Progenitor cell of endocrine pancreas (in vitro differentiated cells): ENCODE results near the gene ZMYND19. TPM values are rescaled to one million over a fixed set of nuclear protein-coding genes. Genes with fewer than 3 reads are reported as not detected.

ENCODE experiments used
- DNase-seq: peaks from one replicate; pipeline ENCODE4 v3.0.0; 2021; ENCODE audit warnings: low spot score; ENCODE audit not compliant: unreplicated experiment
- H3K27ac Mint-ChIP-seq: 2 replicates; pipeline ENCODE4 v1.8.0; 2021; ENCODE audit warnings: mild to moderate bottlenecking, moderate library complexity, mixed read lengths
- H3K27me3 Mint-ChIP-seq: 2 replicates; pipeline ENCODE4 v1.8.0; 2021; ENCODE audit warnings: mixed read lengths
- H3K36me3 Mint-ChIP-seq: 2 replicates; pipeline ENCODE4 v1.8.0; 2022; ENCODE audit warnings: mixed read lengths; ENCODE audit not compliant: insufficient read depth
- H3K4me1 Mint-ChIP-seq: 2 replicates; pipeline ENCODE4 v1.8.0; 2021; ENCODE audit warnings: low read depth, mixed read lengths
- H3K4me3 Mint-ChIP-seq: 2 replicates; pipeline ENCODE4 v1.8.0; 2021; ENCODE audit warnings: low read depth, mild to moderate bottlenecking, moderate library complexity, mixed read lengths
- H3K9me3 Mint-ChIP-seq: 2 replicates; pipeline ENCODE4 v1.8.0; 2021; ENCODE audit warnings: low read depth, mixed read lengths
- total RNA-seq: library from RNA; stranded (reverse); gene quantifications from 2 replicates; pipeline ENCODE4 v1.2.1, GENCODE V29; 2021
- TF ChIP-seq, protein P1 (sequence below): fragments of 200-600 bp; sonication (generic); IDR thresholded peaks from one replicate; pipeline ENCODE4 v1.5.0; 2021; ENCODE audit warnings: antibody characterized with exemption, mild to moderate bottlenecking; ENCODE audit not compliant: unreplicated experiment

Gene ZMYND19
- total RNA-seq, 1 donor from 2014 or later, result 38.8 TPM

GRCh38 chr9:137613738-137614523 is 23.6 kb upstream of the ZMYND19 start:
- TF ChIP-seq, protein P1, sequence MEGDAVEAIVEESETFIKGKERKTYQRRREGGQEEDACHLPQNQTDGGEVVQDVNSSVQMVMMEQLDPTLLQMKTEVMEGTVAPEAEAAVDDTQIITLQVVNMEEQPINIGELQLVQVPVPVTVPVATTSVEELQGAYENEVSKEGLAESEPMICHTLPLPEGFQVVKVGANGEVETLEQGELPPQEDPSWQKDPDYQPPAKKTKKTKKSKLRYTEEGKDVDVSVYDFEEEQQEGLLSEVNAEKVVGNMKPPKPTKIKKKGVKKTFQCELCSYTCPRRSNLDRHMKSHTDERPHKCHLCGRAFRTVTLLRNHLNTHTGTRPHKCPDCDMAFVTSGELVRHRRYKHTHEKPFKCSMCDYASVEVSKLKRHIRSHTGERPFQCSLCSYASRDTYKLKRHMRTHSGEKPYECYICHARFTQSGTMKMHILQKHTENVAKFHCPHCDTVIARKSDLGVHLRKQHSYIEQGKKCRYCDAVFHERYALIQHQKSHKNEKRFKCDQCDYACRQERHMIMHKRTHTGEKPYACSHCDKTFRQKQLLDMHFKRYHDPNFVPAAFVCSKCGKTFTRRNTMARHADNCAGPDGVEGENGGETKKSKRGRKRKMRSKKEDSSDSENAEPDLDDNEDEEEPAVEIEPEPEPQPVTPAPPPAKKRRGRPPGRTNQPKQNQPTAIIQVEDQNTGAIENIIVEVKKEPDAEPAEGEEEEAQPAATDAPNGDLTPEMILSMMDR, result no peak
- no peak overlapping the region for H3K4me3 Mint-ChIP-seq
- no peaks in the 10 kb centered on the region for H3K27me3 Mint-ChIP-seq
- no peaks in the 10 kb centered on the region for H3K9me3 Mint-ChIP-seq
- peaks cover 2% of the 10 kb centered on the region for H3K36me3 Mint-ChIP-seq
- H3K27ac Mint-ChIP-seq, result peak overlapping the region; percentile 77
- no peak for DNase-seq
- H3K4me1 Mint-ChIP-seq, result peaks cover 18% of the 10 kb centered on the region

DNA sequence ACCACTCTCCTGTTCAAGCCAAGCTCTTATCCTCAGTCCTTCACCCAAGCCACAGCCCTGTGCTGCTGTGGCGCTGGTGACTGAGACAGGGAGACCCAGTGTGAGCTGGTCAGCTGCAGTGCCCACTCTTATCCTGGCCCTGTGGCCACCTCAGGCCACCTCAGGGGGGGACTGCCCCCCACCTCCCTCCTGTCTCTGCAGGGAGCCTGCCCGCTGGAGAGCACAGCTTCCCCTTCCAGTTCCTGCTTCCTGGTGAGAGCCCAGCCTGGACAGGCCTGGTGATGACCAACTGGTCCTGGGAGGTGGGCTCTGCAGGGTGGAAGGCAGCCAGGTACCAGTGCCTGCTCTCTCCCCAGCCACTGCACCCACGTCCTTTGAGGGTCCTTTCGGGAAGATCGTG is 22.9 kb upstream of the ZMYND19 start:
- H3K27me3 Mint-ChIP-seq, result no peaks in the 10 kb centered on the region
- no peaks in the 10 kb centered on the region for H3K9me3 Mint-ChIP-seq
- TF ChIP-seq, protein P1, result no peak
- peak overlapping the region; percentile 79 for H3K27ac Mint-ChIP-seq
- H3K4me1 Mint-ChIP-seq, result peaks cover 18% of the 10 kb centered on the region
- DNase-seq, result no peak
- no peak overlapping the region for H3K4me3 Mint-ChIP-seq
- peaks cover 2% of the 10 kb centered on the region for H3K36me3 Mint-ChIP-seq

GRCh38 chr9:137612741-137613142 is 22.4 kb upstream of the ZMYND19 start:
- TF ChIP-seq, protein P1, result no peak
- H3K4me3 Mint-ChIP-seq, result no peak overlapping the region
- no peak for DNase-seq
- H3K4me1 Mint-ChIP-seq, result peaks cover 15% of the 10 kb centered on the region
- no peaks in the 10 kb centered on the region for H3K27me3 Mint-ChIP-seq
- H3K27ac Mint-ChIP-seq, result peak overlapping the region; percentile 79
- H3K9me3 Mint-ChIP-seq, result no peaks in the 10 kb centered on the region
- H3K36me3 Mint-ChIP-seq, result peaks cover 2% of the 10 kb centered on the region

GRCh38 chr9:137611623-137612609 is 21.6 kb upstream of the ZMYND19 start:
- no peaks in the 10 kb centered on the region for H3K9me3 Mint-ChIP-seq
- TF ChIP-seq, protein P1, result no peak
- peak overlapping the region; percentile 47 for H3K4me3 Mint-ChIP-seq
- H3K36me3 Mint-ChIP-seq, result peaks cover 2% of the 10 kb centered on the region
- peaks cover 16% of the 10 kb centered on the region for H3K4me1 Mint-ChIP-seq
- no peak for DNase-seq
- no peaks in the 10 kb centered on the region for H3K27me3 Mint-ChIP-seq
- peak overlapping the region; percentile 92 for H3K27ac Mint-ChIP-seq

GRCh38 chr9:137610944-137611343 is 20.6 kb upstream of the ZMYND19 start:
- peaks cover 21% of the 10 kb centered on the region for H3K4me1 Mint-ChIP-seq
- no peaks in the 10 kb centered on the region for H3K9me3 Mint-ChIP-seq
- peaks cover 2% of the 10 kb centered on the region for H3K36me3 Mint-ChIP-seq
- no peak overlapping the region for H3K4me3 Mint-ChIP-seq
- H3K27ac Mint-ChIP-seq, result no peak overlapping the region
- TF ChIP-seq, protein P1, result no peak
- no peaks in the 10 kb centered on the region for H3K27me3 Mint-ChIP-seq
- DNase-seq, result no peak
